HepG2 (cell line): ENCODE data around the gene PPOX. TPM values are rescaled to one million over a fixed set of nuclear protein-coding genes. Genes with fewer than 3 reads are reported as not detected.

Experiments
- AHR ChIP-seq: IDR thresholded peaks from 2 replicates; pipeline ENCODE4 v1.6.1; 2018; ENCODE audit warnings: missing genetic modification reagents, missing compliant biosample characterization
- FOXJ3 ChIP-seq: sonication (generic); formaldehyde crosslinking; IDR thresholded peaks from 2 replicates; pipeline ENCODE4 v1.4.0; 2020; ENCODE audit warnings: missing genetic modification reagents, mild to moderate bottlenecking, borderline replicate concordance
- MTA3 ChIP-seq: sonication (generic); formaldehyde crosslinking; IDR thresholded peaks from 2 replicates; pipeline ENCODE4 v1.4.0; 2020; ENCODE audit warnings: missing genetic modification reagents
- NFRKB ChIP-seq: fragments of 450-650 bp; IDR thresholded peaks from 2 replicates; pipeline ENCODE4 v1.6.1; 2017
- PRDM15 ChIP-seq: sonication (generic); formaldehyde crosslinking; IDR thresholded peaks from 2 replicates; pipeline ENCODE4 v1.4.0; 2020; ENCODE audit warnings: missing genetic modification reagents
- SNAPC2 ChIP-seq: sonication (generic); formaldehyde crosslinking; IDR thresholded peaks from 2 replicates; pipeline ENCODE4 v1.8.1; 2022; ENCODE audit warnings: mild to moderate bottlenecking, missing genetic modification reagents
- ZHX2 ChIP-seq, 2 experiments: sonication (generic) in 1 of 2; formaldehyde crosslinking in 1 of 2; IDR thresholded peaks; 2 replicates each; pipeline versions ENCODE4 v1.6.1 to v1.9.0; 2014 to 2022; ENCODE audit warnings: antibody characterized with exemption in 1 of 2, borderline replicate concordance in 1 of 2, inconsistent platforms in 1 of 2, low read depth in 1 of 2, missing genetic modification reagents in 1 of 2
- ZNF136 ChIP-seq: sonication (generic); formaldehyde crosslinking; IDR thresholded peaks from 2 replicates; pipeline ENCODE4 v1.8.1; 2022; ENCODE audit warnings: low read depth, mild to moderate bottlenecking, moderate library complexity, missing genetic modification reagents
- ZNF354B ChIP-seq: sonication (generic); formaldehyde crosslinking; IDR thresholded peaks from 2 replicates; pipeline ENCODE4 v1.8.0; 2022; ENCODE audit warnings: mild to moderate bottlenecking, missing genetic modification reagents
- ZNF646 ChIP-seq: sonication (generic); formaldehyde crosslinking; IDR thresholded peaks from 2 replicates; pipeline ENCODE4 v1.9.0; 2021; ENCODE audit warnings: mild to moderate bottlenecking, missing genetic modification reagents
- ZNF737 ChIP-seq: sonication (generic); formaldehyde crosslinking; IDR thresholded peaks from 2 replicates; pipeline ENCODE4 v1.5.0; 2020; ENCODE audit warnings: missing genetic modification reagents, mild to moderate bottlenecking, borderline replicate concordance
- ZNF841 ChIP-seq: sonication (generic); formaldehyde crosslinking; IDR thresholded peaks from 2 replicates; pipeline ENCODE4 v1.8.1; 2023; ENCODE audit warnings: missing genetic modification reagents, borderline replicate concordance
- polyA plus RNA-seq, 8 experiments: library from polyadenylated mRNA; depleted of rRNA in 3 of 8; stranded (reverse) in 7 of 8; unstranded in 1 of 8; fragments of >200 nt; fragmentation: Illumina TruSeq in 4 of 8; extraction: Trizol in 4 of 8; gene quantifications; 2 replicates each; pipeline versions ENCODE4 v1.2.1 to v1.2.3, GENCODE V29; 2011 to 2016; ENCODE audit warnings: low read depth in 4 of 8, missing spikeins in 1 of 8, mixed read lengths in 1 of 8; ENCODE audit not compliant: insufficient read depth in 1 of 8
- total RNA-seq, 5 experiments: library from RNA; depleted of rRNA; stranded (reverse); fragments of >200 nt; fragmentation: Illumina TruSeq; extraction: Trizol; gene quantifications; 2 replicates each; pipeline ENCODE4 v1.2.3, GENCODE V29; 2016; ENCODE audit warnings: low read depth in 1 of 5

The PPOX gene
- total and polyA plus RNA-seq, 2 of the 13 experiments (the other 11 are each of a cell fraction or from before 2014, with no cell fraction given): 15.5 to 27.7 TPM

- TF ChIP-seq ZNF737 (CRISPR knock-in tag): no peak
- no peak for TF ChIP-seq MTA3
- TF ChIP-seq ZNF841: no peak
- TF ChIP-seq ZHX2 (IDR thresholded peaks at IDR 0.05; ENCODE audit: low read depth): peak; percentile 96
- TF ChIP-seq ZHX2 (CRISPR knock-in tag; IDR thresholded peaks at IDR 0.05; ENCODE audit: borderline replicate concordance): no peak
- TF ChIP-seq PRDM15 (CRISPR knock-in tag): no peak
- peak; percentile 81 for TF ChIP-seq NFRKB
- no peak for TF ChIP-seq AHR (CRISPR knock-in tag)
- TF ChIP-seq ZNF136 (CRISPR knock-in tag): no peak
- TF ChIP-seq ZNF354B: 0 out of 2 replicates have a peak, but pooled peaks have one; percentile 28
- TF ChIP-seq ZNF646 (CRISPR knock-in tag): 0 out of 2 replicates have a peak, but pooled peaks have one; percentile 17
- peak; percentile 66; the same call in 1 of the 2 replicates for TF ChIP-seq SNAPC2 (CRISPR knock-in tag)
- TF ChIP-seq FOXJ3 (CRISPR knock-in tag): no peak
Measured at GRCh38 chr1:161153682-161154337, 12.4 kb upstream of the PPOX start, which contains the start of gene UFC1 (continued).
